ENCODE data around the gene NDUFA5.

The NDUFA5 gene

DNA sequence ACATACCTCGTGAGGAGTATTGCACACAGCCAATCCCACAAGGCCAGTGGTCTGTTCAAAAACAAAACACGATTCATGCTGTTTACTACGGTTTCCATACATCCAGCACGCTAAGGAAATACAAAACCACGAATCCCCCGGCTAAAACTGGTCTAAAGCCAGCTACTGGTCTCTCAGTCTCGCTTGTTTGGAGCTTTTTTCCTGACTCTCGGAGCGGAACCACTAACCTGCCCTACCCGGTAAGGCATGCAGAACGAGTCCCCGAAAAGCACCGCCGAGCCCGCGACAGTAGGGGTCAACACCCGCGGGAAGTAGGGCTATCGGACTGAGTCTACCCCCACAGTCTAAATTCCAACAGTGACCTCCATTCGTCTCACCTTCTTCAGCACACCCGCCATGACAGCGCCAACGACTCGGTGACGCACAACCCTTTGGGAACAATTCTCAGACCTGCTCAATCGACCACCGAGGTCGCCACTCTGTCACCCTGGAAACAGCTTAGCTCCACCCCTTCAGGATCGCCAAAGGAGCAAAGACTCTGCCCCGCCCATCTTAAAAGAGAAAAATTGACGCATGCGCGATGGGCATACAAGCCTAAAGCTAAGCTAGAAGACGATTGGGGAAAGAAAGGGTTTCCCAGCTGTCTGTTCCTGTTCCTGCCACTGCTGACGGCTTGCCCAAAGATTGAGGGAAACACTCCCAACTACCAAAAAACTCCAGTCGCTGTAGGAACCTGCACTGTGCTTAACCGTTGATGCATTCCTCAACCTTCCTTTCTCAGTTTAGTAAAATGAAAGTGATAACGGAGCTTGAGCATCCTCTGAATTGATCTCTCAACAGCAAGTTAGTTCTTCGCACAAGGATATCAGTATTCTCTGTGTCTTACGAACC lies at the start of gene NDUFA5:
Gene NDUFA5 (minus strand): TSS at position 421 of the 891 bp plus-strand sequence. CDS start 23 bp downstream, at position 398.
- peak; percentile 95 for DNase-seq (ENCODE audit: low read depth, low spot score)

DNA sequence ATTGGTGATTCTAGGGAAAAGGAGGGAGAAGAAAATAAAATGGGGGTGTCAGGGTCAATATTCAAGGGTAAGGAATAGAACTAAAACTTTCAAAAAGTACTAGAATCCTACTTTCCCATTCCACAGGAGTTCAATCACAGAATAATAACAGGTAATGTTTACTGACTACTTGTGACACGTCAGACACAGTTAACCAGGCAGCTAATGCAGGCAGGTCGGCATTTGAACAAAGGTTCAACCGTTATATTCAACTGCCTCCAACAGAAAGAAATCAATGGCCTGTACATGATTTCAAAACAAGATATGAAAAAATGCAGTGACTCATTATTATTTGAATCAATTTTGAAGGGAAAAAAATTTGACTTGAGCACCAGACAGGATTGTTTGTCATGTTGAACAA lies 47.1 kb upstream of the NDUFA5 start:
- no peak for DNase-seq (ENCODE audit: low read depth, low spot score)

- no peak for DNase-seq (ENCODE audit: low read depth, low spot score)
These were observed 45.0 kb upstream of the NDUFA5 start for GRCh38 chr7:123602648-123603047.

GRCh38 chr7:123601530-123601929 lies 43.9 kb upstream of the NDUFA5 start, which contains the start of gene ASB15:
Gene ASB15, plus strand, starts transcription at chr7:123601821. Its CDS starts 12,682 bp downstream, at chr7:123614503.
- no peak for DNase-seq (ENCODE audit: low read depth, low spot score)

- DNase-seq (ENCODE audit: low read depth, low spot score): no peak
These were observed 43.3 kb upstream of the NDUFA5 start for GRCh38 chr7:123600876-123601275.

DNA sequence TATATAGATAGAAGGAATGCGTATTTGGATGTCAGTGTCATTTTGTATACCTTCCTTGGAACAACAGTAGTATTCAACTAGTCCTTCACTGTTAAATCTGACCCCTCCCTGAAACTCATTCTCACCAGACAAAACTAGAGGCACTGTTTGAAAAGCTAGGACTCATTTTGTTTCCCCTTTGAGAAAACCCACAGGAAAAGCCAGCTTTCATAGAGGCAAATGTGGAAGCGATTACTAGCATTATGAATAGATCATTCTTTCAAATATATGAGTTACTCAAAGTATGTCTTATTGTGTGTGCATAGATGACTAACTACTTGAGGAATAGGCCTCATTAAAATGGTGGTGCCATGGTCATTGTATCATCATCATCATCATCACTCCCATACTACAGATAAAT lies 42.1 kb upstream of the NDUFA5 start:
- no peak for DNase-seq (ENCODE audit: low read depth, low spot score)

GRCh38 chr7:123598657-123599056 lies 41.0 kb upstream of the NDUFA5 start:
- DNase-seq (ENCODE audit: low read depth, low spot score): no peak

- peak; percentile 45 for DNase-seq (ENCODE audit: low read depth, low spot score)
These were observed 37.2 kb upstream of the NDUFA5 start for GRCh38 chr7:123594813-123595241.

DNA sequence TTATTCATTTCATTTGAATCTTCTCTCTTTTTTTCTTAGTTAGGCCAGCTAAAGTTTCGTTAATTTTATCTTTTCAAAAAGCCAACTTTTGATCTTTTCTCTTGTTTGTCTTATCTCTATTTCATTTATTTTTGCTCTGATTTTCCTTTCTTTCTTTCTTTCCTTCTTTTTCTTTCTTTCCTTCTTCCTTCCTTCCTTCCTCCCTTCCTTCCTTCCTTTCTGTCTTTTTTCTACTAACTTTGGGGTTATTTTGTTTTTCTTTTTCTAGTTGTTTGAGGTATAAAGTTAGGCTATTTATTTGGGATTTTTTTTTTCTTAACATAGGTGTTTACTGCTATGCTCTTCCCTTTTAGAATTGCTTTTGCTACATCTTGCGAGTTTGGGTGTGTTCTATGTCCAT lies 30.8 kb upstream of the NDUFA5 start:
- no peak for DNase-seq (ENCODE audit: low read depth, low spot score)

DNA sequence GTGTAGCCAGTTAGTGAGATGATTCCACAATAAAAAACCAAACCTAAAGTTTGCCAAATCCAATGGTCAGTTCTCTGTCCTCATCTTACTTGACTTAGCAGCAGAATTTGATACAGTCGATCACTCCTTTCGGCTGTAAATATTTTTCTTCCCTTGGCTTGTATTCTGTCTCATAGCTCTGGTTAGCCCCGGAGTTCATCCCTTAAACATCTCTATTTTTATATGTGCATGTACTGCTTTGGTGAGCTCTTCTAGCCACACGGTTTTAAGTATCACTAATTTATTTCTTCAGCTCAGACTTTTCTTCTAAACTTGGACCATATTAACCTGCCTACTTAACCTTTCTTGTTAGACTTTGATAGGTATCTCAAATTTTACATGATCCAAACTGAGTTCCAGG lies 26.2 kb upstream of the NDUFA5 start:
- DNase-seq (ENCODE audit: low read depth, low spot score): no peak

DNA sequence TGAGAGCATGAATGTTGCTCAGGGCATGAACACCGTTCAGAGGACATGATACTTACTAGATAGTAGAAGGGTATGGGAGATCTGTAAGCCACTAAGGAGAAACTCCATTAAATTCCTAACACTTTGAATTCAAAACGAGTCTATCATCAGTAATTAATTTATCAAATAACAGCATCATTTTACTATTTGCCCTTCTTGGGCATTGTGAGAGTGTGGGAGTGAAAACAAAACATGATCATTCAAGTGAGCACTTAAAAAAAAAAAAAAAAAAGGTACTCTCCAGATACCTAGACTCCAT lies 23.5 kb upstream of the NDUFA5 start:
- no peak for DNase-seq (ENCODE audit: low read depth, low spot score)

- no peak for DNase-seq (ENCODE audit: low read depth, low spot score)
These were observed 23.0 kb upstream of the NDUFA5 start for GRCh38 chr7:123580406-123581161.

GRCh38 chr7:123579416-123579815 lies 21.8 kb upstream of the NDUFA5 start:
- DNase-seq (ENCODE audit: low read depth, low spot score): no peak

- no peak for DNase-seq (ENCODE audit: low read depth, low spot score)
These were observed 16.4 kb upstream of the NDUFA5 start for GRCh38 chr7:123573896-123574467.

- no peak for DNase-seq (ENCODE audit: low read depth, low spot score)
These were observed 15.7 kb upstream of the NDUFA5 start for GRCh38 chr7:123573341-123573740.

DNA sequence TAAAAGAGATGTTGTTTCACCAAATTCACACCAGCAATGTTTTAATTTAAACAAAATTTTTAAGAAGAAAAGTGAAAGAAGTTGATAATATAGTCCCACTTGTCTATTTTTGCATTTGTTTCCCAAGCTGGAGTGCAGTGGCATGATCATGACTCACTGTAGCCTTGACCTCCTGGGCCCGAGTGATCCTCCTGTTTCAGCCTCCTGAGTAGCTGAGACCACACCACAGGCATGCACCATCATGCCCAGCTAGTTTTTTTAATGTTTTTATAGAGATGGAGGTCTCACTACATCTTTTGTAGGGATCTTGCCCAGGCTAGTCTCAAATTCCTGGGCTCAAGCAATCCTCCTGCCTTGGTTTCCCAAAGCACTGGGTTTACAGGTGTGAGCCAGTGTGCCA lies 14.1 kb upstream of the NDUFA5 start:
- DNase-seq (ENCODE audit: low read depth, low spot score): no peak

DNA sequence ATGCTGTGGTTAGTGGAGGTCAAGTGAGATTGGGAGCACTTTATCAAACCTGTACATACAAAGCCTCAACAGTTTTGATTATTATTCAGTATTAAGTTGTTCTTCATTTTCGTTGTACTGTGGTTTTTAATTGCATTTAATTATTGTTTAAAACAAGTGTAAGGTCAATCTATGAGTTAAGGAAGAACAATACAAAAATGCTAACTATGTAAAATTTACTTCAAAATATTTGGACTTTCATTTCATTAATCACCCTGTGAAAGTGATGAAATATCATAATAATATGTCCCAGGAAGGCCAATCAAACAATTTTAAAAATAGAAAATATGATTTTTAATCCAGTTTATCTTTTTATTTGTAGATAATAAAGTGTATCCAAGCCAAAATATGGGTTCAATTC lies 13.6 kb upstream of the NDUFA5 start:
- no peak for DNase-seq (ENCODE audit: low read depth, low spot score)

GRCh38 chr7:123570390-123571182 lies 13.0 kb upstream of the NDUFA5 start:
- DNase-seq (ENCODE audit: low read depth, low spot score): no peak

- DNase-seq (ENCODE audit: low read depth, low spot score): no peak
These were observed 11.9 kb upstream of the NDUFA5 start for GRCh38 chr7:123569352-123570010.

DNA sequence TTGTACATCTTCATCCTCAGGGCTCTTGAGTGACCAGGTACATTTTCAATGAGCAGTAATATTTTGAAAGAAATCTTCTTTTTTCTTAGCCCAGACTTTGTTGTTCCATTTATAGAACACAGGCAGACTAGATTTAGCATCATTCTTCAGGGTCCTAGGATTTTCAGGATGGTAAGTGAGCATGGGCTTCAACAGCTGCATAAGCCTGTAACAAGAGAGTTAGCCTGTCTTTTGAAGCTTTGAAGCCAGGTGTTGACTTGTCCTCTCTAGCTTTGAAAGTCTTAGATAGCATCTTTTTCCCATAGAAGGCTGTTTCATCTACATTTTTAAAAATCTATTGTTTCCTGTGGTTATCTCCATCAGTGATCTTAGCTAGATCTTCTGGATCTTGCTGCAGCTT lies 4.5 kb upstream of the NDUFA5 start:
- DNase-seq (ENCODE audit: low read depth, low spot score): no peak

GRCh38 chr7:123558289-123558874 lies 764 bp upstream of the NDUFA5 start:
- DNase-seq (ENCODE audit: low read depth, low spot score): no peak
